HL-60 (cell line): ENCODE data around the gene BTLA.

Experiments used
- CTCF ChIP-seq: IDR thresholded peaks from one replicate; pipeline ENCODE4 v1.5.1; 2011; ENCODE audit warnings: low read length, control low read depth, inconsistent platforms; ENCODE audit not compliant: insufficient read depth
- POLR2AphosphoS5 ChIP-seq: IDR thresholded peaks from 2 replicates; pipeline ENCODE4 v1.6.1; 2012; ENCODE audit warnings: low read depth
- TF ChIP-seq, protein P1 (sequence below): IDR thresholded peaks from 2 replicates; pipeline ENCODE4 v1.6.1; 2012; ENCODE audit warnings: low read depth; ENCODE audit not compliant: insufficient replicate concordance

DNA sequence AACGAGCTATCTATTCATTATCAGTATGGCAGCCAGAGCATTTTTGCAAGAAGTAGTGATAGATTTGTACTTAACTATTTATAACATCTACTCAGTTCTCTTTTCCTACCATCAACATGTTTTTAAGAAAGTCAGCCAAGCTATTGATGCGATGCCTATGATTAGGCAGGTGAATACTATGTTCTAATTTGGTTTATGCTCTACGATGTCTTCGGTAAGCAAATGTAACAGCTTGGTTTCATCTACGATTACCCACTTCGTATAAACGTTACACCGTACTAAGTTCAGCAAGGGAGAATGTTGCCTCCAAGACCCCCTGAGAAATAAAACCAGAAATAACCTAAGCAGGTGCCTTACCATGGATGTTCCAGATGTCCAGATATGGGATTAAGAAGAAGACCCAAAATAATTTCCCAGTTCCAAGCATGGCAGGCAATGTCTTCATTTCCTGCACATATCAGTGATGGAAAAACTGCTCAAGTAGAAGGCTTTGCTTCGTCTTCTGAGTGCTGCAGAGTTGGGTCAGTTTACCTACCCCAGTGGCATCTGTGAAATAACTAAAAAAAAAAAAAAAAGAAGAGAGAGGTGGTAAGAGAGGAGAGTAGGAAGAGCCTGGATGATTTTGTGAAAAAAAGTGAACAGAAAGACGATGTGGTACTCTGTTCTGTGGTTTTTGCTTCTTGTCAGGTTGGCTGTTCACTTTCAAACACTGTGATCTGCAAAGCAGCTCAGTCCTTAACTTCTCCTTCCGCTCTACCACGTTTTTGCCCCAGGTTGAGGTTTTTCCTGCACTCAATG lies at the start of gene BTLA:
- TF ChIP-seq CTCF (no peak), POLR2AphosphoS5 (no peak)
- TF ChIP-seq, protein P1, sequence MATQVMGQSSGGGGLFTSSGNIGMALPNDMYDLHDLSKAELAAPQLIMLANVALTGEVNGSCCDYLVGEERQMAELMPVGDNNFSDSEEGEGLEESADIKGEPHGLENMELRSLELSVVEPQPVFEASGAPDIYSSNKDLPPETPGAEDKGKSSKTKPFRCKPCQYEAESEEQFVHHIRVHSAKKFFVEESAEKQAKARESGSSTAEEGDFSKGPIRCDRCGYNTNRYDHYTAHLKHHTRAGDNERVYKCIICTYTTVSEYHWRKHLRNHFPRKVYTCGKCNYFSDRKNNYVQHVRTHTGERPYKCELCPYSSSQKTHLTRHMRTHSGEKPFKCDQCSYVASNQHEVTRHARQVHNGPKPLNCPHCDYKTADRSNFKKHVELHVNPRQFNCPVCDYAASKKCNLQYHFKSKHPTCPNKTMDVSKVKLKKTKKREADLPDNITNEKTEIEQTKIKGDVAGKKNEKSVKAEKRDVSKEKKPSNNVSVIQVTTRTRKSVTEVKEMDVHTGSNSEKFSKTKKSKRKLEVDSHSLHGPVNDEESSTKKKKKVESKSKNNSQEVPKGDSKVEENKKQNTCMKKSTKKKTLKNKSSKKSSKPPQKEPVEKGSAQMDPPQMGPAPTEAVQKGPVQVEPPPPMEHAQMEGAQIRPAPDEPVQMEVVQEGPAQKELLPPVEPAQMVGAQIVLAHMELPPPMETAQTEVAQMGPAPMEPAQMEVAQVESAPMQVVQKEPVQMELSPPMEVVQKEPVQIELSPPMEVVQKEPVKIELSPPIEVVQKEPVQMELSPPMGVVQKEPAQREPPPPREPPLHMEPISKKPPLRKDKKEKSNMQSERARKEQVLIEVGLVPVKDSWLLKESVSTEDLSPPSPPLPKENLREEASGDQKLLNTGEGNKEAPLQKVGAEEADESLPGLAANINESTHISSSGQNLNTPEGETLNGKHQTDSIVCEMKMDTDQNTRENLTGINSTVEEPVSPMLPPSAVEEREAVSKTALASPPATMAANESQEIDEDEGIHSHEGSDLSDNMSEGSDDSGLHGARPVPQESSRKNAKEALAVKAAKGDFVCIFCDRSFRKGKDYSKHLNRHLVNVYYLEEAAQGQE, result no peak
